ENCODE measurements around the gene TRAPPC4.
"Not testable (repeated sequence)": the region's sequence is repeated elsewhere in the genome, so short reads cannot be mapped to it uniquely, and the experiment has no call there.

Gene TRAPPC4

DNA sequence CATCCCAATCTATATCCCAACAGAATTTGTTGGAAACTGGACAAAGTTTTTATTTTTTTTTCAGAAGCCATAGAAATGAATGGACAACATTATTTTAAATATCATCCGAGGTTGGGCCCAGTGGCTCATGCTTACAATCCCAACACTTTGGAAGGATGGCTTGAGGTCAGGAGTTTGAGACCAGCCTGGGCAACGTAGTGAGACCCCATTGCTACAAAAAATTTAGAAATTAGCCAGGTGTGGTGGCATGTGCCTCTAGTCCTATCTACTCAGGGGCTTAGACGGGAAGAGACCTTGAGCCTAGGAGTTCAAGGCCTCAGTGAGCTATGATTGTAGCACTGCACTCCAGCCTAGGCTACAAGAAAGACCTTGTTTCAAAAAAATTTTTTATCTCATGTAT lies 16.2 kb downstream of the TRAPPC4 start:
- DNase-seq (ENCODE audit: low spot score) = no peak

DNA sequence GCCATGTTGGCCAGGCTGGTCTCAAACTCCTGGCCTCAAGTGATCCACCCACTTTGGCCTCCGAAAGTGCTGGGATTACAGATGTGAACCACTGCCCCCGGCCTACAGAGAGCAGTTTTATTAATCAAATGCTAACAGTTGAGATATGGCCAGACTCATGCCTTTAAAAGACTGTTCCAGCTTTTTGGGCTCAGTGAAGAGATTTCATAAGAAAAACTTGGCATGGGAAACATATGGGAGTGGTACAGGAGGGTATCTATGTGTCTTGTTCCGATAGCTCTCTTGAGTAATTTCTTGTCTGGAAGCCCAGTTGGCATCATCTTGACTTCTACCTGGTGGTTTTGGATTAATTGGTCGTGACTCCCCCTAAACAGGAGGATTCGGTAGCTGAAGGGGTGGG lies 20.3 kb downstream of the TRAPPC4 start:
- DNase-seq (ENCODE audit: low spot score) = no peak

DNA sequence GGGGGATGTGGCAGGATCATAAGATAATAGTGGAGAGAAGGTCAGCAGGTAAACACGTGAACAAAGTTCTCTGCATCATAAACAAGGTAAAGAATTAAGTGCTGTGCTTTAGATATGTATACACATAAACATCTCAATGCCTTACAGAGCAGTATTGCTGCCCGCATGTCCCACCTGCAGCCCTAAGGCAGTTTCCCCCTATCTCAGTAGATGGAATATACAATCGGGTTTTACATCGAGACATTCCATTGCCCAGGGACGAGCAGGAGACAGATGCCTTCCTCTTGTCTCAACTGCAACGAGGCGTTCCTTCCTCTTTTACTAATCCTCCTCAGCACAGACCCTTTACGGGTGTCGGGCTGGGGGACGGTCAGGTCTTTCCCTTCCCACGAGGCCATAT lies 20.9 kb downstream of the TRAPPC4 start:
- not testable (repeated sequence) for DNase-seq (ENCODE audit: low spot score)

DNA sequence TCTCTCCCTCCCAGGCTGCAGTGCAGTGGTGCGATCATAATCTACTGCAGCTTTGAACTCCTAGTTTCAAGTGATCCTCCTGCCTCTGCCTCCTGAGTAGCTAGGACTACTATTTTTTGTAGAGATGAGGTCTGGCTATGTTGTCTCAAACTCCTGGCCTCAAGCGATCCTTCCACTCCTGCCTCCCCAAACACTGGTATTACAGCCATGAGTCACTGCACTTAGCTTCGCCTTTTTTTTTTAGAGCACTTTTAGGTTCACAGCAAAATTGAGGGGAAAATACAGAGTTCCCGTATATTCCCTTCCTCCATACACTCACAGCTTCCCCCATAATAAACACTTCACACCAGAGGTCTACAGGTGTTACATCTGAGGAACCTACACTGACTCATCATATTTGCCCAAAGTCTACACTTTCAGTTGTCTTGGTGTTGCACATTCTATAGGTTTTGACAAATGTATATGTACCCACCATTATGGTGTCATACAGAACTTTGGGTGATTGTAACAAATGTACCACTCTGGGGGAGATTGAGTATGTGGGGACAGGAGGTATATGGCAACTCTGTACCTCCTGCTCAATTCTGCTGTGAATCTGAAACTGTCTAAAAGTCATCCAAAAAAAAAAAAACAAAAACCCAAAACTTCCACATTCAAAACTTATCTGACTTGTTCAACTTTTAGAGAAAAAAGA lies 23.4 kb downstream of the TRAPPC4 start:
- DNase-seq (ENCODE audit: low spot score) = no peak

DNA sequence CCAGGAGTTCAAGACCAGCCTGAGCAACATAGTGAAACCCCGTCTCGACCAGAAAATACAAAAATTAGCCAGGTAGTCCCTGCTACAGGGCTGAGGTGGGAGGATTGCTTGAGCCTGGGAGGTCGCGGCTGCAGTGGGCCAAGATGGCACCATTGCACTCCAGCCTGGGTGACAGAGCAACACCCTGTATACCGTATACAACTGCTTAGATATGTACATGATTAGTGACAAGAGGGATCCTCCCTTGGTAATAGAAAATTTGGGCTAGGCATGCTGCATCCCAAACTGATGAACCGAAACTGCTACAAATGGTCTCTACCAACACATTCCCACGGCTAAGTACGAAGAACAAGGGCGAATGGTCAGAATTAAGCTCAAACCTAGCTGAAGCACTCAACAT lies 24.4 kb downstream of the TRAPPC4 start:
- no peak for DNase-seq (ENCODE audit: low spot score)

DNA sequence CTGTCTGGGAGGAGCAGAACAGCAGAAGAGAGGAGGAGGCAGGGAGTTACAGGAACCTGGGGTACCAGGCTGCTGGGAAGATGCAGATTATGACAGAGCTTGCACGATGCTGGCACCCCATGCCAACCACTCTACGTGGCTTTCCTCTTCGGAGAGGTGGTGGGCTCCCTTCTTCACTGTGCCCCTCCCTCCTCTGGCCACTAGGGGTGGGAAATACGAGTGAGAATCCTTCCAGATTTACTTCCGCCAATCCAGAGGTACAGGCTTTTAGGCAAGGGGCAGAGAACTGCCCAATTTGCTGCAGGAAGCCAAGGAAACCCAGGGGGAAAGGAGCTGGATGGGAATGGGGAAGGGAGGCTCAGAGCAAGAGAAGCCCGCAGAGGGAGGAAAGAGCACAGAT lies 26.1 kb downstream of the TRAPPC4 start:
- no peak for DNase-seq (ENCODE audit: low spot score)

DNA sequence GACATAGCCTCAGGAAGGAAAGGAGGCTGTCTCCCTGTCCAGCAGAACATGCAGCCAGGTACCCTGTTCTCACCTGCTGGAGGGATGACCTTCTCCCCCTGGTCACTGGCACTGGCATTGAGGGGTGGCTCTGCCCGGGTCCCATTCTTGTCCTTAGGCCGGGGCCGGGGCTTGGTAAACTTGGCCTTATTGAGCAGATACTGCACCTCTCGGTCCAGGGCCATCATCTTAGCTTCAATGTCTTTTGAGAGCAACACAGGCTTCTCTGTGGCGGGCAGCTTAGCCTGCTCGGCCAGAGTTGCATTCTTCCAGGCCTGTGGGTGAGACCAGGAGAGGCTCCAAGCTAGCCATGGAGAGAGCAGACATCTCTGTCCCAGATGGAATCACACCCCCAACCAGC lies 27.9 kb downstream of the TRAPPC4 start:
- no peak for DNase-seq (ENCODE audit: low spot score)

DNA sequence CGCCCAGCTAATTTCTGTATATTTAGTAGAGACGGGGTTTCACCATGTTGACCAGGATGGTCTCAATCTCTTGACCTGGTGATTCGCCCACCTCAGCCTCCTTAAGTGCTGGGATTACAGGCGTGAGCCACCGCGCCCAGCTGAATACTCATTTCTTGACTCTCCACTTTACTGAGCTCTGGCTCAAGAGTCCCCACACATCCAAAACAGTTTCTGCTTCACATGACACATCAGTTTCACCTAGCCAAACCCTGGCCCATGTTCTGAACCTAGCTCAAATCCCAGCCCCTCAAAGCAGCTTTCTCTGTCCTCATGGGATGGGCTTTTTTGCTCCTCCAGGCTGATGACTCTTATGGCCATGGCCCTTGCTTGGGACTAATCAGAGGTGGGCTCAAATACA lies 28.6 kb downstream of the TRAPPC4 start:
- no peak for DNase-seq (ENCODE audit: low spot score)

DNA sequence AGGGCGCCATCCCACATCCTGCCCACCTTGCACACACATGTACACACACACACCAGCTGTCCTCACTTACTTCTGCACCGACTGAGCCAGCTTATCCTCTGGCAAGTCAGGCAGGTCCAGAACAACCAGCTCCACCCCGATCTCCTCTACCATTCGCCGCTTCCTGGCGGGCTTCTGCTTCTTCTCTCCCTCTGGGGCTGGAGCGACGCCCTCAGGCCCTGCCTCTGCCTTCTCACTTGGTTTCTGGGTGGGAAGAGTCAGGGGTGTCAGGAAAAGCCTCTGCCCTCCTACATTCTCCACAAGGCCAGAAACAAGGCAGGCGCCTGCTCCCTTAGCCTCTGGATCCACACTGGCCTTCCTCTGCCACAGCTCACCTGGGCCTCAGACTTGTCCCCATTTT lies 30.1 kb downstream of the TRAPPC4 start:
- DNase-seq (ENCODE audit: low spot score) = no peak

DNA sequence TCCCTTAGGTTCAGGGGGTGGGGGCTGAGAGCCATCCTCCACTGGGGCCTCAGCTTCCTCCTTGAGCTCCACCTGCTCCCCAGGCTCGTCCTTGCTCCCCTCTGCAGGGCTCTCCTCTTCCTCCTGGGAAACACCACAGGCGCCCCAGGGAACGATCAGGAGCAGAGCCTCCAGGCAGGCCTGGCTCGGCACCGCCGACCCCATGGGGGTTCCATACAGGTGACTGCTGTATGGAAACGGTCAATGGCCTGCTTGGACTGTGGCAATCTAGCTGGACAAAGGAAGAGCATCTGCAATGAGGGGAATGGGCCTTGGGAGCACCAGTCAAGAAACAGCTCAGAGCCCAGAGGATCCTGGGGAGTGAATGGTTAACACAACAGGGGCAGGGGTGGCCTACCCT lies 30.5 kb downstream of the TRAPPC4 start:
- no peak for DNase-seq (ENCODE audit: low spot score)

DNA sequence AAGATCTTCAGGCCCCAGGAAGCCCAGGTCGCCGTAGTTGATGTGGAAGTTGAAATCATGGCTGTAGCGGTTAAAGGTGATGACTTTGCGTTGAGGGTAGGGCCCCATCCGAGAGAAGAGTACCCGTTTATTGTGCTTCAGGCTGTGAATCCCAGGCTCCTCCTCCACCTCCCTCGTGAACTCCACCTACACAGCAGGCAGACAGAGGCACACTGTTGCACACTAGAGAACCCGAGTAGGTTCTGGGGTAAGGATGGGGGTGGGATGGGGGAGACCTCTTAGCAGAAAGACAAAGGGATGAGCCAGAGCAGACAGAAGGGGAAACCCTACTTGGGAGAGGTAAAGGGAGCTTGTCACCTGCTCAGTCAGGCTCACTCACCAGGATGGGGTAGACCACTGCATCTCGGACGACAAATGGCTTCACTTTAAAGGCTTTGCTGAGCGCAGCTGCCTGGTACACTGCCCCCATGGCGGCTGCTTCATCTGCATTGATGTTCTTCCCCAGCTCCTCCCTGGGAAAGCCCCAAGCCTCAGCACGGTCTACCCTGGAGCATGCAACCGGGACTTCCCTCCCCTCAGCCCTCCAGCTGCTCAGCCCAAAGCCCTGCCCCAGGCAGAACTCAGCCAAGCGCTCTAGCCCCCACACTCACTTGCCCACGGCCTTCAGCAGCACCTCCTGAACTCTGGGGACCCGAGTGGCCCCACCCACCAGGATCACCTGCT lies 33.0 kb downstream of the TRAPPC4 start:
- DNase-seq (ENCODE audit: low spot score) = no peak

DNA sequence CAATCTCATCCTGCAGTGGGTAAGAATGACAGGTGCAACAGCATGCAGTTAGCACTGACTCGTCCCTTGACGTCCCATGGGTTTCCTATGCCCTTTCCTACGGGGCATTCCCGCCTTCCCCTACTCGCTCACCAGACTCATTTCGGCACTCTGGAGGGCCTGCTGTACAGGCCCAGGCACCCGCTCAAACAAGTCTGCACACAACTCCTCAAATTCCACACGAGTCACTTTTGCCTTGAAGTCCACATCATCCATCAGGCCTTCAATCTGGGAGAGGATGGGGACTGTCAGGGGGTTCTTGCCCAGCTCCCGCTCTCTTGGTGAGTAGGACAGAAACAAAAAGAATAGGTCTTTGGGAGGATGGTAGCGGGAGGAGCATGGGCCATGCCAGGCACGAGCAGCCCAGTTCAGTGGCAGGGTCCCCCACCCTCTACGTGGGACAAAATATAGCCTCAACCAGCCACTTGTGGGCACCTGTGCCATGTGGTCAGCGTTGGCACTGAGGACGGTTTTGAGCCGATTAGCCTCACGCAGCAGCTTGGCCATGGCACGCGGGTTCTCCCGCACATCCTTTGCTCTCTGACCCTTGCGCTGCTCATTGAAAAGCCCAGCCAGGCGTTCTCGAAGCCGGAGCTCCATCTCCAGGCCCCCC lies 33.7 kb downstream of the TRAPPC4 start:
- DNase-seq (ENCODE audit: low spot score) = no peak

DNA sequence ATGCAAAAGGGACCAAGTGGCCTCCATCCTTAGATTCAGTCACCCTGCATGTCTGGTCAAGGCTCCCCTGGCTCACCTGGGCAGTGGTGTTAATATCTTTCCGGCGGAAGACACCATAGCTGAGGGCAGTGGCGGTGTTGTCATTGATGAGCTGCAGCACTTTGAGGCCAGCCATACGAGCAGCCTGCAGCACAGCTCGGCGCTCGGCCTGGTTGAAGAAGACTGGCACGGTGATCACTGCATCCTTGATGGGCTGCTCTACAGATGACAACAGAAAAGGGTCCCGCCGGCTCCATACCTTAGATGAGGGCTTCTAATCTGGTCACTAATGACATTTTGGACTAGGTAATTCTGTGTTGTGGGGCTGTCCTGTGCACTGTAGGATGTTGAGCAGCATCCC lies 35.9 kb downstream of the TRAPPC4 start:
- no peak for DNase-seq (ENCODE audit: low spot score)

DNA sequence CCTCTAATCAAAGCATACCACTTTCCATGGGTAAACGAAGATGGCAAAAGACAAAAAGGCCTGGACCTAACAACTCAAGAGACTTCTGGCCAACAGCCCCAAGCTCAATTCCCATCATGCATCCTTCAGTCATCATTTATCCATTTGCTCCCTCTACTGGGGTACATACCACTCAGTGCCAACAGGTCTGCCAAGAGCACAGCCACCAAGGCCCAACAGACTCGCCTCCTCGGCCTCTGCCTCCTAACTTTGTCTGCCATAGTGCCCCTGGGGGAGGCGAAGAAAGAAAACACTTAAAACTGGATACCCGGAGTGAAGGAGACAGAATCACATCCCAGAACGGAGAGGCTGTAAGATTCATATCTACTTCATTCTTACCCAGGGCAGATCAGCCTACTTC lies 37.3 kb downstream of the TRAPPC4 start:
- DNase-seq (ENCODE audit: low spot score) = peak; percentile 52

DNA sequence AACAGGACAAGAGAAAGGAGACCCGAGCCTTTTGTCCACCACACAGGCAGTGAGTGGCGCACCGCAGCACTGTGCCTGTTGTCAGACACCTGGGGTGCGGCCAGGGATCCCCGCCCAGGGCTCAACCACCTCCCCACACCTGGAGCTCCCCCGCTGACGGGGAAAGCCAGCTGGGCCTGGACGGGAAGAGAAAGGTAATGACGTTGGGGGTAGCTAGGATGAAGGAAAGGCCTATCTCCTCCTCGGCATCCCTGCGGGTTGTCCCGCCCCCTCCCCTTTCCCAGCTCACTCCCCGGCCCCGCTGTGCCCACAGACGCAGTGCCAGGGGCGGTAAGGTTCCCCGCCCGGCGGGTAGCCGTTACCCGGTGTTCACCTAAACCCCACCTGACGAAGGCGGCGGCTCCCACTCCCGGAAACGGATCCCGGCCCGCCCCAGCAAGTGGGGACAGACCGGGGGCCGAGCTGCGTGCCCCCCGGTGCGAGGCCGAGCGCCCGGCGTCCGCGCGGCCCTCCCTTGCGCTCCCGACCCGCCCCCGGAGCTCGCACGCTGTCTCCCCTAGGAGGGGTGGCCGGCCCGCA lies 37.9 kb downstream of the TRAPPC4 start:
- DNase-seq (ENCODE audit: low spot score) = no peak

DNA sequence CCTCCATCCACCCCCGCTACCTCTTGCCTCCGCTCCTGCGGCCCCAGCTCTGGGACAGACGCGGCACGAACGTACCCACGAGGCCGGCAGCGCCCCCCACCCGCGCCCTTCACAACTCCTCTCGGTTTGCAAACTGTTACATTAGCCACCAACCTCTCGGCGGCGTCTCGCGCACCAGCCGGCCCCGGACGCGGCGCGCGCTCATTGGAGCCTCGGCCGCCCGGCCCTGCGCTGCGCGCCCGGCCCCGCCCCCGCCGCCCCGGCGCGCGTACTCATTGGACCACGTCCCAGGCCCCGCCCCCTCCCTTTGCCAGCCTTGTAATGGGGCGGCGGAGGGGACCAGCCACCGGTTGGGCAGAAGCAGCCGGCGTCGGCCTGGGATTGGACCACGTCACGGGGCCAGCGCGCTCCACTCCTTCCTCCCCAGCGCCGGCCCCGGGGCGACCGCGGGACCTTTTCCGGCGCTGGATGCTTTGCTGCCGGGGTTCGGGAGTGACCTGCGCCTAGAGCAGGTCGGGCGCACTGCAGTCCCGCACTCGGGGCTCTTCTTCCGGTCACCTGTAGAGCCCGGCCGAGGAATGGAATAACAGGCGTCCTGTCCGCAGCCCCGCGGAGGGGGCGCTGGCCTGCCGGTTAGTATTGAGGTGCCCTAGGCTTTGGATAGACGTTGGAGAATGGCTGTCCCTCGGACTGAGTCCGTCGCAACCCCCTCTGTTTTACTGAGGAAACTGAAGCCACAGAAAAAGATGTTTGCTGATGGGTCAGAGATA lies 38.6 kb downstream of the TRAPPC4 start, which contains the start of gene HYOU1:
HYOU1 (minus strand) TSS at position 206 of the 770 bp plus-strand sequence. CDS start 1,045 bp downstream, outside the sequence.
- peak; percentile 98 for DNase-seq (ENCODE audit: low spot score)

DNA sequence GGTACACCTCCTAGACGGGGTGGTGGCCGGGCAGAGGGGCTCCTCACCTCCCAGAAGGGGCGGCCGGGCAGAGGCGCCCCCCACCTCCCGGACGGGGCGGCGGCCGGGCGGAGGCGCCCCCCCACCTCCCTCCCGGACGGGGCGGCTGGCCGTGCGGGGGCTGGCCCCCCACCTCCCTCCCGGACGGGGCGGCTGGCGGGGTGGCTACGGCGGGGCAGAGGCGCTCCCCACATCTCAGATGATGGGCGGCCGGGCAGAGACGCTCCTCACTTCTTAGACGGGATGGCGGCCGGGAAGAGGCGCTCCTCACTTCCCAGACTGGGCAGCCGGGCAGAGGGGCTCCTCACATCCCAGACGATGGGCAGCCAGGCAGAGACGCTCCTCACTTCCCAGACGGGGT lies 40.6 kb downstream of the TRAPPC4 start:
- DNase-seq (ENCODE audit: low spot score) = not testable (repeated sequence)

DNA sequence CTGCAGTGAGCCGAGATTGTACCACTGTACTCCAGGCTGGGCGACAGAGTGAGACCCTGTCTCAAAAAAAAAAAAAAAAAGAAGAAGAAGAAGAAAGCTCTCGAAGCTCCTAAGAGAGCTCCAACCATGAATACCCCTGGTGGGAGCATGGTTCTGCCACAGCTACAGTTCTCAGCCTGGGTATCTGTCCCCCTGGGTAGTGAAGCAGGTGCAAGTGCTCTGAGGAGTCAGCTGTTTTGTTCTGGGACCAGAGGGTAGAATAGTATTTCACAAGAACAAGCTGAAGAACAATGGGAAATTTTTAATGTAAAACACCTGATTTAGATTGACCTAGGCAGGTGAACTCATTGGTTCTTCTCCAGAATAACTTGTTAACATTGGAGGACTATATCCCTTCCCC lies 42.7 kb downstream of the TRAPPC4 start:
- no peak for DNase-seq (ENCODE audit: low spot score)

DNA sequence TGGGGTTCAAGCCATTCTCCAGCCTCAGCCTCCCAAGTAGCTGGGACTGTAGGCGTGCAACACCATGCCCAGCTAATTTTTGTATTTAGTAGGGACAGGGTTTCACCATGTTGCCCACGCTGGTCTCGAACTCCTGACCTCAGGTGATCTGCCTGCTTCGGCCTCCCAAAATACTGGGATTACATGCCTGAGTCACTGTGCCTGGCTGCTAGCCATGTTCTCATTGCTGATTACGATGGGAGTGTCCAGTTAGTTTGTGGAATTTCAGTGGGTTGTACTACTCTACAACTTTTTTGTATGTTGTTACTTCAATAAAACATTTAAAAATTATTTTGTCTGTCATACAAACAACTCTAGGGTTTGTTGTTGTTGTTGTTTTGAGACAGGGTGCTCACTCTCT lies 44.2 kb downstream of the TRAPPC4 start:
- DNase-seq (ENCODE audit: low spot score) = peak; percentile 84

DNA sequence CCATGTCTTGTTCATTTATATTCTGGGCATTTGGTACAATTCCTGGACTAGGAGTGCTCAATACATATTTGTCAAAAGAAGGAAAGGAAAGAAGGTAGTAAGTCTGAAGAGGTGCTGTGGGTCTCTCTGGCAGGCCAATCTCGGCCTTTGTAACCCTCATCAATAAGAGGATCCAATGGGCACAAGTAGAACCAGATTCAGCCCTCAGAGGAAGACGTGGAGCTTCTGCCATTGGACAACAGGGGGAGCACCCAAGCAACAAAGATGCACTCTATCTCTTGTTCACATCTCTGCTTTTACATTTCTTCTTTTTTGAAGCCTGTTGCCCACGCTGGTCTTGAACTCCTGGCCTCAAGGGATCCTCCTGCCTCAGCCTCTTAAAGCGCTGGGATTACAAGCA lies 46.8 kb downstream of the TRAPPC4 start:
- peak; percentile 82 for DNase-seq (ENCODE audit: low spot score)

DNA sequence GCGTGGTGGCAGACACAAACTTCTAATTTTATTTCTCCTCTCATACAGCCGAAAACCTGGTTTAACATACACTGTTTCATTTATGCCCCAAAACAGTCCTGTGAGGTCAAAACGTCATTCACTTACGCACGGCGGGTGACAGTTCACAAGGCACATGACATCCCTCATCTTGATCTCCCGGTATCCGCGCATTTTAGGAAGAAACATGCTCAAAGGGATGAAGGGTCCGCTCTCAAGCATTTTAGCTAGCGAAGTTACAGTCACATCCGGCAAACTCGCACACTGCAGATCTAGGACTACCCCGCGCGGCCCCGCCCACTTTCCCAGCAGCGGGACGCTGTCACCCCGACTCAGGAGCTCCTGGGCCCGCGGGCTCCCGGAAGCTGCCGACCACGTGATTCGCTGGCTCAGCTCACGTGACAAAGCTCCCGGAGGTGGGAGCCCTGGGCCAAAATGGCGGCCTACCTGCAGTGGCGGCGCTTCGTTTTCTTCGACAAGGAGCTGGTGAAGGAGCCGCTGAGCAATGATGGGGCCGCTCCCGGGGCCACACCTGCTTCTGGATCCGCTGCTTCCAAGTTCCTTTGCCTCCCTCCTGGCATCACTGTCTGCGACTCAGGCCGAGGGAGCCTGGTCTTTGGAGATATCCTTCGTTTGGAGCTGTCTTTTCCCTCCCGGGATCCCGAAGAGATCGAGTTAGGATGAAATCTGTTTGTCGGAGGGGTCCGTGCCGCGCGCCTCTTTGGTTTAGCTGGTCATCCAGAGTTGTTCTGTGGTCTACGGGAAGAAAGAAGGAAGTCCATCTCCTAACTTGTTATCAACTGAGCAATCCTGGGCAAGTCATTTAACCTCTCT lies 49.0 kb downstream of the TRAPPC4 start, which contains the start of gene VPS11:
VPS11 (plus strand) TSS at position 448 of the 852 bp plus-strand sequence; CDS start at position 454, 6 bp downstream.
- DNase-seq (ENCODE audit: low spot score) = peak; percentile 98
